HCT116 (cell line): ENCODE measurements around the gene PTGS1.

ENCODE experiments used
- EZH2 ChIP-seq: fragments of 200-600 bp; sonication (generic); IDR thresholded peaks from 2 replicates; pipeline ENCODE4 v1.6.1; 2017; ENCODE audit warnings: antibody characterized with exemption, mixed run types
- FOSL1 ChIP-seq: IDR thresholded peaks from 2 replicates; pipeline ENCODE4 v1.6.1; 2012; ENCODE audit warnings: low read depth
- JUND ChIP-seq: IDR thresholded peaks from 2 replicates; pipeline ENCODE4 v1.6.1; 2012
- POLR2A ChIP-seq: IDR thresholded peaks from 2 replicates; pipeline ENCODE4 v1.7.0; 2011; ENCODE audit warnings: borderline replicate concordance; ENCODE audit not compliant: insufficient read depth, insufficient read length; ENCODE audit errors: extremely low read depth
- POLR2AphosphoS5 ChIP-seq: IDR thresholded peaks from 2 replicates; pipeline ENCODE4 v1.6.1; 2011; ENCODE audit warnings: mild to moderate bottlenecking, low read depth, low read length, moderate library complexity
- RAD21 ChIP-seq: IDR thresholded peaks from 2 replicates; pipeline ENCODE4 v1.6.1; 2012; ENCODE audit warnings: low read depth, mild to moderate bottlenecking
- SP1 ChIP-seq: IDR thresholded peaks from 2 replicates; pipeline ENCODE4 v1.6.1; 2012; ENCODE audit warnings: low read depth
- TF ChIP-seq, protein P1 (sequence below), 3 experiments: fragments of 200-600 bp in 1 of 3; sonication (generic) in 1 of 3; IDR thresholded peaks in 2 of 3; conservative IDR thresholded peaks in 1 of 3; 2 replicates each; pipeline ENCODE4 v1.5.1; 2012 to 2017; ENCODE audit warnings: low read depth in 2 of 3, low read length in 2 of 3, antibody characterized with exemption in 1 of 3, borderline replicate concordance in 1 of 3, control low read depth in 1 of 3, mild to moderate bottlenecking in 1 of 3, mixed read lengths in 1 of 3, mixed run types in 1 of 3, moderate library complexity in 1 of 3; ENCODE audit not compliant: insufficient read depth in 1 of 3
- TF ChIP-seq, protein P2 (sequence below): IDR thresholded peaks from 2 replicates; pipeline ENCODE4 v1.6.1; 2012; ENCODE audit warnings: low read depth
- TF ChIP-seq, protein P3 (sequence below): IDR thresholded peaks from 2 replicates; pipeline ENCODE4 v1.6.1; 2011; ENCODE audit warnings: mild to moderate bottlenecking, low read length, moderate library complexity; ENCODE audit not compliant: insufficient replicate concordance; ENCODE audit errors: extremely low read depth

GRCh38 chr9:122366074-122366660, 4.7 kb upstream of the PTGS1 start:
- TF ChIP-seq JUND (no peak), FOSL1 (no peak), EZH2 (no peak), POLR2A (no peak), POLR2AphosphoS5 (no peak), RAD21 (no peak), SP1 (no peak)
- TF ChIP-seq, protein P1, sequence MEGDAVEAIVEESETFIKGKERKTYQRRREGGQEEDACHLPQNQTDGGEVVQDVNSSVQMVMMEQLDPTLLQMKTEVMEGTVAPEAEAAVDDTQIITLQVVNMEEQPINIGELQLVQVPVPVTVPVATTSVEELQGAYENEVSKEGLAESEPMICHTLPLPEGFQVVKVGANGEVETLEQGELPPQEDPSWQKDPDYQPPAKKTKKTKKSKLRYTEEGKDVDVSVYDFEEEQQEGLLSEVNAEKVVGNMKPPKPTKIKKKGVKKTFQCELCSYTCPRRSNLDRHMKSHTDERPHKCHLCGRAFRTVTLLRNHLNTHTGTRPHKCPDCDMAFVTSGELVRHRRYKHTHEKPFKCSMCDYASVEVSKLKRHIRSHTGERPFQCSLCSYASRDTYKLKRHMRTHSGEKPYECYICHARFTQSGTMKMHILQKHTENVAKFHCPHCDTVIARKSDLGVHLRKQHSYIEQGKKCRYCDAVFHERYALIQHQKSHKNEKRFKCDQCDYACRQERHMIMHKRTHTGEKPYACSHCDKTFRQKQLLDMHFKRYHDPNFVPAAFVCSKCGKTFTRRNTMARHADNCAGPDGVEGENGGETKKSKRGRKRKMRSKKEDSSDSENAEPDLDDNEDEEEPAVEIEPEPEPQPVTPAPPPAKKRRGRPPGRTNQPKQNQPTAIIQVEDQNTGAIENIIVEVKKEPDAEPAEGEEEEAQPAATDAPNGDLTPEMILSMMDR (IDR thresholded peaks at IDR 0.05 in 2 of 3, conservative IDR thresholded peaks at IDR 0.05 in 1 of 3; ENCODE audit: borderline replicate concordance in 1 of 3, insufficient read depth in 1 of 3, low read depth in 2 of 3, low read length in 2 of 3) = no peak
- TF ChIP-seq, protein P2, sequence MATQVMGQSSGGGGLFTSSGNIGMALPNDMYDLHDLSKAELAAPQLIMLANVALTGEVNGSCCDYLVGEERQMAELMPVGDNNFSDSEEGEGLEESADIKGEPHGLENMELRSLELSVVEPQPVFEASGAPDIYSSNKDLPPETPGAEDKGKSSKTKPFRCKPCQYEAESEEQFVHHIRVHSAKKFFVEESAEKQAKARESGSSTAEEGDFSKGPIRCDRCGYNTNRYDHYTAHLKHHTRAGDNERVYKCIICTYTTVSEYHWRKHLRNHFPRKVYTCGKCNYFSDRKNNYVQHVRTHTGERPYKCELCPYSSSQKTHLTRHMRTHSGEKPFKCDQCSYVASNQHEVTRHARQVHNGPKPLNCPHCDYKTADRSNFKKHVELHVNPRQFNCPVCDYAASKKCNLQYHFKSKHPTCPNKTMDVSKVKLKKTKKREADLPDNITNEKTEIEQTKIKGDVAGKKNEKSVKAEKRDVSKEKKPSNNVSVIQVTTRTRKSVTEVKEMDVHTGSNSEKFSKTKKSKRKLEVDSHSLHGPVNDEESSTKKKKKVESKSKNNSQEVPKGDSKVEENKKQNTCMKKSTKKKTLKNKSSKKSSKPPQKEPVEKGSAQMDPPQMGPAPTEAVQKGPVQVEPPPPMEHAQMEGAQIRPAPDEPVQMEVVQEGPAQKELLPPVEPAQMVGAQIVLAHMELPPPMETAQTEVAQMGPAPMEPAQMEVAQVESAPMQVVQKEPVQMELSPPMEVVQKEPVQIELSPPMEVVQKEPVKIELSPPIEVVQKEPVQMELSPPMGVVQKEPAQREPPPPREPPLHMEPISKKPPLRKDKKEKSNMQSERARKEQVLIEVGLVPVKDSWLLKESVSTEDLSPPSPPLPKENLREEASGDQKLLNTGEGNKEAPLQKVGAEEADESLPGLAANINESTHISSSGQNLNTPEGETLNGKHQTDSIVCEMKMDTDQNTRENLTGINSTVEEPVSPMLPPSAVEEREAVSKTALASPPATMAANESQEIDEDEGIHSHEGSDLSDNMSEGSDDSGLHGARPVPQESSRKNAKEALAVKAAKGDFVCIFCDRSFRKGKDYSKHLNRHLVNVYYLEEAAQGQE = no peak
- TF ChIP-seq, protein P3, sequence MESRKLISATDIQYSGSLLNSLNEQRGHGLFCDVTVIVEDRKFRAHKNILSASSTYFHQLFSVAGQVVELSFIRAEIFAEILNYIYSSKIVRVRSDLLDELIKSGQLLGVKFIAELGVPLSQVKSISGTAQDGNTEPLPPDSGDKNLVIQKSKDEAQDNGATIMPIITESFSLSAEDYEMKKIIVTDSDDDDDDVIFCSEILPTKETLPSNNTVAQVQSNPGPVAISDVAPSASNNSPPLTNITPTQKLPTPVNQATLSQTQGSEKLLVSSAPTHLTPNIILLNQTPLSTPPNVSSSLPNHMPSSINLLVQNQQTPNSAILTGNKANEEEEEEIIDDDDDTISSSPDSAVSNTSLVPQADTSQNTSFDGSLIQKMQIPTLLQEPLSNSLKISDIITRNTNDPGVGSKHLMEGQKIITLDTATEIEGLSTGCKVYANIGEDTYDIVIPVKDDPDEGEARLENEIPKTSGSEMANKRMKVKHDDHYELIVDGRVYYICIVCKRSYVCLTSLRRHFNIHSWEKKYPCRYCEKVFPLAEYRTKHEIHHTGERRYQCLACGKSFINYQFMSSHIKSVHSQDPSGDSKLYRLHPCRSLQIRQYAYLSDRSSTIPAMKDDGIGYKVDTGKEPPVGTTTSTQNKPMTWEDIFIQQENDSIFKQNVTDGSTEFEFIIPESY = no peak
